Lower leg skin (tissue), 3 donors: Measurements from ENCODE around the gene STRIT1.

ENCODE experiments used
- POLR2A ChIP-seq, 2 donors: fragments of 450-650 bp; IDR thresholded peaks; one replicate each; pipeline ENCODE4 v1.6.1; 2016 to 2017; ENCODE audit warnings: antibody characterized with exemption in 2 of 2, mild to moderate bottlenecking in 1 of 2, moderate library complexity in 1 of 2
- TF ChIP-seq, protein P1 (sequence below), 3 donors: fragments of 450-650 bp; IDR thresholded peaks; one replicate each; pipeline ENCODE4 v1.5.1; 2016; ENCODE audit warnings: antibody characterized with exemption in 3 of 3, mild to moderate bottlenecking in 3 of 3, moderate library complexity in 2 of 3

DNA sequence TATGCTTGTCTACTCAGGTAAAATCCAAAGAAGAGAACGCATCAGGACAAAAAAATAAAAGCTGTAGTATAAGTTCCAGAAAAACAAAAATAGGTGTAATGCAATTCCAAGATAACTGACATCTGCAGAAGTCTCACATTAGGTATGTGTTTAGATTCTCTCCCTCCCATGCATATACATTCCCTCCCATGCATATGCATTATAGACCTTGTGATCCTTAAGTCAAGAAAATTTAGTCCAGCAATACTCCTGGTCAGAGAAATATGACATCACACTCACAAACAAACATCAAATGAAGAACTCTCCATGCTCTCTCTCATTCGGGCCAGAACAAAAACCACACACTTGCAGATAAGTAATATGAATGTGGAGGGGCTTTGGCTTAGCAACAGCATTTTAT, 25.3 kb upstream of the STRIT1 start:
- TF ChIP-seq POLR2A (IDR thresholded peaks at IDR 0.05): no peak
- TF ChIP-seq, protein P1, sequence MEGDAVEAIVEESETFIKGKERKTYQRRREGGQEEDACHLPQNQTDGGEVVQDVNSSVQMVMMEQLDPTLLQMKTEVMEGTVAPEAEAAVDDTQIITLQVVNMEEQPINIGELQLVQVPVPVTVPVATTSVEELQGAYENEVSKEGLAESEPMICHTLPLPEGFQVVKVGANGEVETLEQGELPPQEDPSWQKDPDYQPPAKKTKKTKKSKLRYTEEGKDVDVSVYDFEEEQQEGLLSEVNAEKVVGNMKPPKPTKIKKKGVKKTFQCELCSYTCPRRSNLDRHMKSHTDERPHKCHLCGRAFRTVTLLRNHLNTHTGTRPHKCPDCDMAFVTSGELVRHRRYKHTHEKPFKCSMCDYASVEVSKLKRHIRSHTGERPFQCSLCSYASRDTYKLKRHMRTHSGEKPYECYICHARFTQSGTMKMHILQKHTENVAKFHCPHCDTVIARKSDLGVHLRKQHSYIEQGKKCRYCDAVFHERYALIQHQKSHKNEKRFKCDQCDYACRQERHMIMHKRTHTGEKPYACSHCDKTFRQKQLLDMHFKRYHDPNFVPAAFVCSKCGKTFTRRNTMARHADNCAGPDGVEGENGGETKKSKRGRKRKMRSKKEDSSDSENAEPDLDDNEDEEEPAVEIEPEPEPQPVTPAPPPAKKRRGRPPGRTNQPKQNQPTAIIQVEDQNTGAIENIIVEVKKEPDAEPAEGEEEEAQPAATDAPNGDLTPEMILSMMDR (IDR thresholded peaks at IDR 0.05): no peak
